Kidney (tissue), 14 donors: ENCODE measurements around the gene MED25. TPM values are rescaled to one million over a fixed set of nuclear protein-coding genes. Genes with fewer than 3 reads are reported as not detected.

Source experiments
- DNase-seq, 5 donors: peaks; one replicate each; pipeline ENCODE4 v3.0.0-alpha.2; 2013 to 2020
- FAIRE-seq: peaks from 2 replicates; lab custom pipeline; 2012; peaks lifted over from hg19 to GRCh38; lab: Jason Lieb, UNC
- H3K27ac ChIP-seq, 2 donors: one replicate each; pipeline ENCODE4 v1.7.0; 2013; ENCODE audit warnings: low read depth in 2 of 2, low read length in 2 of 2, inconsistent platforms in 1 of 2
- H3K27me3 ChIP-seq: one replicate; pipeline ENCODE4 v1.7.1; 2013; ENCODE audit warnings: low read length, inconsistent platforms; ENCODE audit not compliant: control insufficient read depth, insufficient read depth
- H3K36me3 ChIP-seq, 3 donors: one replicate each; pipeline versions ENCODE4 v1.7.0 to v1.7.1; 2013; ENCODE audit warnings: low read length in 3 of 3, control low read depth in 1 of 3, inconsistent platforms in 1 of 3; ENCODE audit not compliant: insufficient read depth in 3 of 3, control insufficient read depth in 2 of 3
- H3K4me1 ChIP-seq, 3 donors: one replicate each; pipeline versions ENCODE4 v1.7.0 to v1.7.1; 2013; ENCODE audit warnings: low read length in 3 of 3, inconsistent platforms in 1 of 3, low read depth in 1 of 3; ENCODE audit not compliant: control insufficient read depth in 2 of 3, insufficient read depth in 2 of 3
- H3K4me3 ChIP-seq, 3 donors: one replicate each; pipeline versions ENCODE4 v1.7.0 to v1.8.1; 2013; ENCODE audit warnings: low read length in 3 of 3, control low read depth in 1 of 3, inconsistent platforms in 1 of 3
- H3K9ac ChIP-seq, 3 donors: one replicate each; pipeline versions ENCODE4 v1.7.0 to v1.7.1; 2013; ENCODE audit warnings: low read length in 3 of 3, control low read depth in 1 of 3, inconsistent platforms in 1 of 3
- H3K9me3 ChIP-seq, 3 donors: one replicate each; pipeline versions ENCODE4 v1.7.0 to v1.7.1; 2013; ENCODE audit warnings: low read length in 3 of 3, control low read depth in 1 of 3, inconsistent platforms in 1 of 3; ENCODE audit not compliant: control insufficient read depth in 2 of 3, insufficient read depth in 1 of 3
- intact Hi-C: fragments of 100-400 bp; cut with DNase I; formaldehyde crosslinking; loops from one replicate; pipeline ENCODE4 v1.11.1; 2022
- polyA plus RNA-seq: library from polyadenylated mRNA; stranded (reverse); fragments of 350-450 nt; fragmentation: Illumina TruSeq; extraction: RNeasy Lipid Tissue Mini Kit (QIAGEN cat#74804); gene quantifications from one replicate; pipeline ENCODE4 v1.2.3, GENCODE V29; 2014; ENCODE audit warnings: low read depth, low replicate concordance; ENCODE audit not compliant: insufficient read depth
- total RNA-seq: library from RNA; stranded (reverse); fragmentation: NEBNext Ultra II Directional; extraction: Animal tissue kit (Norgen Biotek cat#: 25700); gene quantifications from one replicate; pipeline ENCODE4 v1.2.1, GENCODE V29; 2021
- TF ChIP-seq, protein P1 (sequence below): IDR thresholded peaks from 3 replicates; pipeline ENCODE4 v1.5.1; 2012; ENCODE audit warnings: mild to moderate bottlenecking, moderate library complexity, borderline replicate concordance; ENCODE audit not compliant: insufficient read depth; ENCODE audit errors: extremely low read depth
- donor health status: control.
- donor health status: control.
- donor health status: control.
- donor health status: control.
- donor health status: control.
- donor health status: DM: yes; HTN: yes; CAD: no.
- donor health status: Normal renal cell carcinoma (clear cell type).

MED25 gene
- total and polyA plus RNA-seq, 2 donors from 2014 or later: 37.3 to 53.2 TPM

DNA sequence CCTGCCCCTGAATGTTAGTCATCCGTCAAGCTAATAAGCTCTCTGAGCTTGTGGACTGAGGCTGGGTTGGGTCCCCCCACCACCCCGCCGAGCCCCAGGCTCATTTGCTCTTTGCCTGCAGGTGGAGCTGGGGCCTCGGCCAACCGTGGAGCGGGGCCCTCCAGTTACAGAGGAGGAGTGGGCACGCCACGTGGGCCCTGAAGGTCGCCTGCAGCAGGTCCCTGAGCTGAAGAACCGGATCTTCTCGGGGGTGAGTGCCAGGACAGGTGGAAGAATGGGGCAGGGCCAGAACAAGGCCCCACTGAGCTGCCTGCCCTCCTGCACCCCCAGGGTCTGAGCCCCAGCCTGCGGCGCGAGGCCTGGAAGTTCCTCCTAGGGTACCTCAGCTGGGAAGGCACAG lies 64.6 kb downstream of the MED25 start:
- DNase-seq (peak in 2 of 5 donors; percentile 32 to 76), FAIRE-seq (no peak)
- Histone ChIP-seq H3K36me3 (peaks cover 8 to 63% (median 34%) of the 10 kb centered on the region in 3 donors), H3K9me3 (peaks cover 0 to 5% (median 0%) of the 10 kb centered on the region in 3 donors), H3K27me3 (no peaks in the 10 kb centered on the region), H3K4me3 (no peak overlapping the region), H3K4me1 (peaks cover 0 to 13% (median 6%) of the 10 kb centered on the region in 3 donors), H3K27ac (no peak overlapping the region), H3K9ac (no peak overlapping the region)
- TF ChIP-seq, protein P1, sequence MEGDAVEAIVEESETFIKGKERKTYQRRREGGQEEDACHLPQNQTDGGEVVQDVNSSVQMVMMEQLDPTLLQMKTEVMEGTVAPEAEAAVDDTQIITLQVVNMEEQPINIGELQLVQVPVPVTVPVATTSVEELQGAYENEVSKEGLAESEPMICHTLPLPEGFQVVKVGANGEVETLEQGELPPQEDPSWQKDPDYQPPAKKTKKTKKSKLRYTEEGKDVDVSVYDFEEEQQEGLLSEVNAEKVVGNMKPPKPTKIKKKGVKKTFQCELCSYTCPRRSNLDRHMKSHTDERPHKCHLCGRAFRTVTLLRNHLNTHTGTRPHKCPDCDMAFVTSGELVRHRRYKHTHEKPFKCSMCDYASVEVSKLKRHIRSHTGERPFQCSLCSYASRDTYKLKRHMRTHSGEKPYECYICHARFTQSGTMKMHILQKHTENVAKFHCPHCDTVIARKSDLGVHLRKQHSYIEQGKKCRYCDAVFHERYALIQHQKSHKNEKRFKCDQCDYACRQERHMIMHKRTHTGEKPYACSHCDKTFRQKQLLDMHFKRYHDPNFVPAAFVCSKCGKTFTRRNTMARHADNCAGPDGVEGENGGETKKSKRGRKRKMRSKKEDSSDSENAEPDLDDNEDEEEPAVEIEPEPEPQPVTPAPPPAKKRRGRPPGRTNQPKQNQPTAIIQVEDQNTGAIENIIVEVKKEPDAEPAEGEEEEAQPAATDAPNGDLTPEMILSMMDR: no peak
- intact Hi-C loops: no loop called here

DNA sequence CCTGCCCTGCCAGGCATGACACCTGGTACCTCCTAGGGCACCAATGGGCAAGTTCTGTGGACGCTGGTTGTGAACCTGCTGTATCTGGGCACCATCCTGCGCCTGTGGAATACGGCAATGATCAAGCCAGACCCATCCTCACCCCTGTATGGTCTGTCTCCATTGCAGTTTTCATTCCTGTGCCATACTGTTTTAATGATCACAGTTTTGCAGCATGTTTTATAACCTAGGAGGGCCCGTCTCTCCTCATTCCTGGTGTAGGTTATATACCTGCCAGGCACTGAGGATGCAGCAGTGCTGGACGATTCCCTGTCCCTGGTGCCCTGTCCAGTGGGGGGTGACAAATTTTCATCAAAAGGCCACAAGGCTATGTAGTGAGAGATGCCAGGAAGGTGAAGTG lies 65.0 kb downstream of the MED25 start:
- H3K27me3 ChIP-seq: no peaks in the 10 kb centered on the region
- no peak overlapping the region for H3K27ac ChIP-seq
- intact Hi-C loops: no loop called here
- peaks cover 0 to 11% (median 6%) of the 10 kb centered on the region in 3 donors for H3K4me1 ChIP-seq
- TF ChIP-seq, protein P1: no peak
- DNase-seq: no peak
- H3K36me3 ChIP-seq: peaks cover 8 to 63% (median 34%) of the 10 kb centered on the region in 3 donors
- no peak overlapping the region for H3K9ac ChIP-seq
- H3K9me3 ChIP-seq: peaks cover 0 to 5% (median 0%) of the 10 kb centered on the region in 3 donors
- no peak for FAIRE-seq
- no peak overlapping the region for H3K4me3 ChIP-seq

DNA sequence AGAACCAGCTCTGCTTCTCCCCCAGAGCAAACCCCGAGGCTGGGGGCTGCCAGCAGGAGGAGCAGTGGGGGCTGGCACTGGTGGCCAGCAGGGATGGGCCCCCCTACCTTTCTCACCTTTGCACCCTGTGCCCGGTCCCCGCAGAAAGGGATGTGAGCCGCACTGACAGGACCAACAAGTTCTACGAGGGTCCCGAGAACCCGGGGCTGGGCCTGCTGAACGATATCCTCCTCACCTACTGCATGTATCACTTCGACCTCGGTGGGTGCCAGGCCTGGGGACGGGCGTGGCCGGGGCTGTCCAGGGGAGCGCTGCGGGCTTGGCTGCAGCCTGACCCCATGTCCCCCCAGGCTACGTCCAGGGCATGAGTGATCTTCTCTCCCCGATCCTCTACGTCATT lies 66.0 kb downstream of the MED25 start:
- intact Hi-C loops: no loop called here
- TF ChIP-seq, protein P1: no peak
- DNase-seq (peak in 2 of 5 donors; percentile 48 to 74), FAIRE-seq (no peak)
- H3K9ac ChIP-seq: no peak overlapping the region
- no peak overlapping the region for H3K4me3 ChIP-seq
- H3K9me3 ChIP-seq: peaks cover 0 to 5% (median 0%) of the 10 kb centered on the region in 3 donors
- H3K4me1 ChIP-seq: peaks cover 0 to 2% (median 0%) of the 10 kb centered on the region in 3 donors
- H3K36me3 ChIP-seq: peaks cover 8 to 56% (median 34%) of the 10 kb centered on the region in 3 donors
- no peaks in the 10 kb centered on the region for H3K27me3 ChIP-seq
- H3K27ac ChIP-seq: no peak overlapping the region

DNA sequence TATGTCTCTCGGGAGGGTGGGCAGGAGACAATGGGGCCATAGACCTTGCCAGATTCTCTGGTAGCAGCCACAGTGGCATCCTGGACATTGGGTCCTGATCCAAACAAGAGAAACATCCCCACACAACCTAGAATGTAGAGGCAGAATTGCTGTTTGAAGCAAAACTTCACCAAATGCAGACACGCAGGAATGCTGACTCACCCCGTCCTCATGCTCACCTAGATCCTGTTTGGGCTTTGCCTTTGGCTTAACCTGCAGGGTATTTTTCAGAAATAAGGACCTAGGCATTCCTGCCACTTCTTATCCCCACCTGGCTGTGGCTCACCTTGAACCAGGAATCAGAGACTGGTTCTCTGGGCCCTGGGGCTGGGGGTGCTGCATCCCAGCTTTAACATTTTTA lies 66.7 kb downstream of the MED25 start:
- Histone ChIP-seq H3K4me1 (peaks cover 0 to 2% (median 0%) of the 10 kb centered on the region in 3 donors), H3K27me3 (no peaks in the 10 kb centered on the region), H3K36me3 (peaks cover 6 to 51% (median 34%) of the 10 kb centered on the region in 3 donors), H3K4me3 (no peak overlapping the region), H3K9me3 (peaks cover 0 to 5% (median 0%) of the 10 kb centered on the region in 3 donors), H3K9ac (no peak overlapping the region), H3K27ac (no peak overlapping the region)
- TF ChIP-seq, protein P1: no peak
- FAIRE-seq: no peak
- intact Hi-C loops: no loop called here
- no peak for DNase-seq
